ENCODE data around the gene GALNT10. TPM values are rescaled to one million over a fixed set of nuclear protein-coding genes. Genes with fewer than 3 reads are reported as not detected.

The GALNT10 gene
- total RNA-seq, 1 experiment from 2014 or later, result 27.8 TPM

GRCh38 chr5:154274828-154275185 is 84.3 kb downstream of the GALNT10 start:
- CTCF ChIA-PET, result no interaction called here
- H3K9ac ChIP-seq (ENCODE audit: low read length), result no peak overlapping the region
- no peak overlapping the region for H3K4me2 ChIP-seq (ENCODE audit: low read length)
- no TSS peak for BruUV-seq (replicated peaks)
- RAD21 ChIA-PET (ENCODE audit: low non-redundant PET in 1 of 2, low total read pairs in 2 of 2, uncharacterized antibody in 2 of 2, unreplicated experiment in 2 of 2), result no interaction called here
- intact Hi-C loops (cut with micrococcal nuclease), result no loop called here
- H3K4me3 ChIP-seq (replicated peaks in 1 of 2; ENCODE audit: low read depth in 1 of 2, low read length in 2 of 2), result no peak overlapping the region
- H3K9me3 ChIP-seq (ENCODE audit: control insufficient read depth in 1 of 2, insufficient read depth in 1 of 2, low read depth in 1 of 2, low read length in 2 of 2), result no peaks in the 10 kb centered on the region
- H3K4me1 ChIP-seq (ENCODE audit: control insufficient read depth in 1 of 2, insufficient read depth in 2 of 2, low read length in 2 of 2), result peaks cover 0 to 9% of the 10 kb centered on the region in 2 experiments; a peak in 1 of 4 replicates
- ATAC-seq, result no peak
- no peak for TF ChIP-seq FOSL1 (IDR thresholded peaks at IDR 0.05; ENCODE audit: low read depth)
- no peak for TF ChIP-seq TCF7L2 (IDR thresholded peaks at IDR 0.05; ENCODE audit: borderline replicate concordance, extremely low read depth, insufficient read depth, insufficient read length)
- TF ChIP-seq, protein P1, sequence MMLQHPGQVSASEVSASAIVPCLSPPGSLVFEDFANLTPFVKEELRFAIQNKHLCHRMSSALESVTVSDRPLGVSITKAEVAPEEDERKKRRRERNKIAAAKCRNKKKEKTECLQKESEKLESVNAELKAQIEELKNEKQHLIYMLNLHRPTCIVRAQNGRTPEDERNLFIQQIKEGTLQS (IDR thresholded peaks at IDR 0.05), result no peak
- no peak for TF ChIP-seq REST (IDR thresholded peaks at IDR 0.05; ENCODE audit: low read depth)
- no peak for TF ChIP-seq CBX3 (IDR thresholded peaks at IDR 0.05; ENCODE audit: low read depth)
- no peak for TF ChIP-seq EZH2phosphoT487 (IDR thresholded peaks at IDR 0.05; ENCODE audit: borderline replicate concordance)
- TF ChIP-seq RAD21 (IDR thresholded peaks at IDR 0.05; ENCODE audit: low read depth), result no peak
- no peak for TF ChIP-seq ZNF274 (IDR thresholded peaks at IDR 0.05; ENCODE audit: low read depth, low read length)
- no peak for TF ChIP-seq SIN3A (IDR thresholded peaks at IDR 0.05; ENCODE audit: low read depth)
- no peak for TF ChIP-seq CTCF (IDR thresholded peaks at IDR 0.05 in 2 of 3, conservative IDR thresholded peaks at IDR 0.05 in 1 of 3; ENCODE audit: borderline replicate concordance in 1 of 3, insufficient read depth in 1 of 3, low read depth in 2 of 3, low read length in 2 of 3)
- TF ChIP-seq POLR2AphosphoS5 (IDR thresholded peaks at IDR 0.05; ENCODE audit: low read depth, low read length), result no peak
- no peak for TF ChIP-seq EGR1 (IDR thresholded peaks at IDR 0.05; ENCODE audit: low read depth)
- no peak for TF ChIP-seq ELF1 (IDR thresholded peaks at IDR 0.05; ENCODE audit: borderline replicate concordance, low read depth)
- TF ChIP-seq, protein P2, sequence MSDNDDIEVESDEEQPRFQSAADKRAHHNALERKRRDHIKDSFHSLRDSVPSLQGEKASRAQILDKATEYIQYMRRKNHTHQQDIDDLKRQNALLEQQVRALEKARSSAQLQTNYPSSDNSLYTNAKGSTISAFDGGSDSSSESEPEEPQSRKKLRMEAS (IDR thresholded peaks at IDR 0.05), result no peak
- no peak for TF ChIP-seq ZBTB33 (IDR thresholded peaks at IDR 0.05; ENCODE audit: extremely low read depth, insufficient replicate concordance, low read length)
- no peak for TF ChIP-seq POLR2A (IDR thresholded peaks at IDR 0.05; ENCODE audit: borderline replicate concordance, extremely low read depth, insufficient read depth, insufficient read length)
- TF ChIP-seq YY1 (IDR thresholded peaks at IDR 0.05; ENCODE audit: extremely low read depth, insufficient replicate concordance, low read depth, low read length), result no peak
- H3K9me2 ChIP-seq (ENCODE audit: insufficient read depth), result no peaks in the 10 kb centered on the region
- no peak overlapping the region for H2AFZ ChIP-seq (ENCODE audit: low read depth, low read length, poor library complexity, severe bottlenecking)
- no peaks in the 10 kb centered on the region for H3K36me3 ChIP-seq (ENCODE audit: control insufficient read depth in 1 of 2, insufficient read depth in 2 of 2, low read length in 2 of 2)
- POLR2A ChIA-PET, result no interaction called here
- H3K27ac ChIP-seq (ENCODE audit: low read depth, low read length), result no peak overlapping the region
- no peaks in the 10 kb centered on the region for H3K79me2 ChIP-seq (ENCODE audit: insufficient read depth, low read length)
- no peaks in the 10 kb centered on the region for H3K27me3 ChIP-seq (ENCODE audit: insufficient read depth, low read length)
- no peaks in the 10 kb centered on the region for H4K20me1 ChIP-seq (ENCODE audit: insufficient read depth)
- DNase-seq (ENCODE audit: low read depth, low spot score), result no peak

Data from HCT116 (cell line).